Ovary (tissue), 9 donors: ENCODE measurements around the gene NACAD. TPM values are rescaled to one million over a fixed set of nuclear protein-coding genes. Genes with fewer than 3 reads are reported as not detected.

Source experiments
- DNase-seq, 5 donors: peaks; one replicate each; pipeline ENCODE4 v3.0.0-alpha.2; 2019 to 2020
- H3K27ac ChIP-seq, 2 donors: fragments of 200-600 bp; one replicate each; pipeline versions ENCODE4 v1.5.1 to v1.8.0; 2019 to 2022
- H3K27me3 ChIP-seq: fragments of 200-600 bp; one replicate; pipeline ENCODE4 v1.8.0; 2022
- H3K36me3 ChIP-seq: fragments of 200-600 bp; sonication (generic); one replicate; pipeline ENCODE4 v1.5.1; 2019
- H3K4me1 ChIP-seq: one replicate; pipeline ENCODE4 v1.8.1; 2013; ENCODE audit warnings: mild to moderate bottlenecking, moderate library complexity; ENCODE audit not compliant: insufficient read depth
- H3K4me3 ChIP-seq: fragments of 200-600 bp; sonication (generic); one replicate; pipeline ENCODE4 v1.5.1; 2017
- H3K9me3 ChIP-seq, 2 donors: fragments of 200-600 bp in 1 of 2; sonication (generic) in 1 of 2; one replicate each; pipeline versions ENCODE4 v1.5.1 to v1.8.1; 2013 to 2019; ENCODE audit warnings: mild to moderate bottlenecking in 1 of 2, moderate library complexity in 1 of 2
- EP300 ChIP-seq: sonication (generic); formaldehyde crosslinking; IDR thresholded peaks from one replicate; pipeline ENCODE4 v1.6.1; 2017; ENCODE audit warnings: antibody characterized with exemption
- POLR2A ChIP-seq: fragments of 450-650 bp; IDR thresholded peaks from one replicate; pipeline ENCODE4 v1.6.1; 2017; ENCODE audit warnings: antibody characterized with exemption, mild to moderate bottlenecking, moderate library complexity
- WGBS, 3 donors: extraction: QIAGEN DNeasy Blood & Tissue Kit in 1 of 3; methylation state at CpG; one replicate each; pipeline versions ENCODE4 v1.1.5 to v1.1.7; 2013 to 2017; 5-methylcytosine and 5-hydroxymethylcytosine counted together
- intact Hi-C, 4 donors: fragments of 100-400 bp; cut with DNase I; formaldehyde crosslinking; loops; one replicate each; pipeline versions ENCODE4 v1.11.0 to v1.15.1; 2022 to 2023
- polyA plus RNA-seq, 2 donors: library from polyadenylated mRNA; stranded (reverse); fragments of 200-250 nt in 1 of 2; fragments of 350-450 nt in 1 of 2; fragmentation: Illumina TruSeq in 1 of 2; extraction: RNeasy Lipid Tissue Mini Kit (QIAGEN cat#74804) in 1 of 2; gene quantifications; one replicate each; pipeline ENCODE4 v1.2.3, GENCODE V29; 2013 to 2014
- total RNA-seq, 7 donors: library from RNA; depleted of rRNA in 2 of 7; stranded (reverse); fragments of >200 nt in 2 of 7; fragmentation: NEBNext Ultra II Directional in 3 of 7; extraction: Animal tissue kit (Norgen Biotek cat#: 25700) in 3 of 7; gene quantifications; one replicate each; pipeline versions ENCODE4 v1.1.0 to v1.2.4, GENCODE V29; 2016 to 2023
- TF ChIP-seq, protein P1 (sequence below), 3 donors: fragments of 450-650 bp in 2 of 3; fragments of 200-600 bp in 1 of 3; IDR thresholded peaks; one replicate each; pipeline versions ENCODE4 v1.5.1 to v1.8.0; 2016 to 2022; ENCODE audit warnings: antibody characterized with exemption in 3 of 3, mild to moderate bottlenecking in 1 of 3
- donor health status: DM: no; HTN: no; CAD: no; lungs with moderate emphysema.
- donor health status: DM: no; HTN: no; CAD: no.
- donor health status: Bipolar disorder and iron deficiency.
- donor health status: DM: yes; HTN: yes; CAD: no.
- donor health status: DM: no; HTN: no; CAD: no.
- donor health status: DM: yes; HTN: yes; CAD: no.

Gene NACAD
- total and polyA plus RNA-seq, 9 donors, result 4.1 to 24.1 (median 11.0) TPM

DNA sequence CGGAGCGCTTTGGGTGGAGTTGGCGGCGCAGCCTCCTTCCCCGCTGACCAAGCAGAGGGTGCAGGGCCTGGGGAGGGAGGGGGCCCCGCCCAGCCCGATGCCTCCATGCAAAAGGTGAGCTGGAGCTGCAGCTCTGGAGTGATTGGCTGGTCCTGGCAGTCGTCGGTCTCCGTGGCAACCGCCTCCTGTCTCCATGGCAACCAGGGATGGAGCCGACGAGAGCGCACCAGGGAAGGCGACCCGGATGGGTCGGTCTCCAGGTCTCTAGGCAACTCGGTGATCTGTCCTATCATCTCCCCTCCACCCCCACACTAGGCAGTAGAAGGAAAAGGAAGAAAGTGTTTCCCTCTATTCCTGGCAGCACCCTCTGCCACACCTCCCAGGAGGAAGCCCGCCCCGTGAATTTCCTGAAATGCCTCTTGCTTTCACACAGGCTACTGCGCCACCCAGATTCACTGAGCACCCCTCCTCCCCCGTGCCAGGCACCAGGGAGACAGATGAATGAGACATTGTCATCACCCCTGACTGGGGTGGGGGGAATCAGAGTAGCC, 647 bp upstream of the NACAD start:
- Histone ChIP-seq H3K4me1 (peaks cover 6% of the 10 kb centered on the region), H3K4me3 (peak overlapping the region; percentile 51), H3K27ac (peak overlapping the region in 1 of 2 donors; percentile 88), H3K27me3 (no peaks in the 10 kb centered on the region), H3K36me3 (no peaks in the 10 kb centered on the region), H3K9me3 (no peaks in the 10 kb centered on the region)
- DNase-seq, result peak; percentile 67 to 79 (median 78)
- no peak for TF ChIP-seq POLR2A
- no peak for TF ChIP-seq EP300
- TF ChIP-seq, protein P1, sequence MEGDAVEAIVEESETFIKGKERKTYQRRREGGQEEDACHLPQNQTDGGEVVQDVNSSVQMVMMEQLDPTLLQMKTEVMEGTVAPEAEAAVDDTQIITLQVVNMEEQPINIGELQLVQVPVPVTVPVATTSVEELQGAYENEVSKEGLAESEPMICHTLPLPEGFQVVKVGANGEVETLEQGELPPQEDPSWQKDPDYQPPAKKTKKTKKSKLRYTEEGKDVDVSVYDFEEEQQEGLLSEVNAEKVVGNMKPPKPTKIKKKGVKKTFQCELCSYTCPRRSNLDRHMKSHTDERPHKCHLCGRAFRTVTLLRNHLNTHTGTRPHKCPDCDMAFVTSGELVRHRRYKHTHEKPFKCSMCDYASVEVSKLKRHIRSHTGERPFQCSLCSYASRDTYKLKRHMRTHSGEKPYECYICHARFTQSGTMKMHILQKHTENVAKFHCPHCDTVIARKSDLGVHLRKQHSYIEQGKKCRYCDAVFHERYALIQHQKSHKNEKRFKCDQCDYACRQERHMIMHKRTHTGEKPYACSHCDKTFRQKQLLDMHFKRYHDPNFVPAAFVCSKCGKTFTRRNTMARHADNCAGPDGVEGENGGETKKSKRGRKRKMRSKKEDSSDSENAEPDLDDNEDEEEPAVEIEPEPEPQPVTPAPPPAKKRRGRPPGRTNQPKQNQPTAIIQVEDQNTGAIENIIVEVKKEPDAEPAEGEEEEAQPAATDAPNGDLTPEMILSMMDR (IDR thresholded peaks at IDR 0.05), result no peak
- intact Hi-C loops, result no loop called here
- WGBS, 3 donors, result 3 to 4% (median 4%) methylated on average over 20 to 22 of the region's 22 CpGs

DNA sequence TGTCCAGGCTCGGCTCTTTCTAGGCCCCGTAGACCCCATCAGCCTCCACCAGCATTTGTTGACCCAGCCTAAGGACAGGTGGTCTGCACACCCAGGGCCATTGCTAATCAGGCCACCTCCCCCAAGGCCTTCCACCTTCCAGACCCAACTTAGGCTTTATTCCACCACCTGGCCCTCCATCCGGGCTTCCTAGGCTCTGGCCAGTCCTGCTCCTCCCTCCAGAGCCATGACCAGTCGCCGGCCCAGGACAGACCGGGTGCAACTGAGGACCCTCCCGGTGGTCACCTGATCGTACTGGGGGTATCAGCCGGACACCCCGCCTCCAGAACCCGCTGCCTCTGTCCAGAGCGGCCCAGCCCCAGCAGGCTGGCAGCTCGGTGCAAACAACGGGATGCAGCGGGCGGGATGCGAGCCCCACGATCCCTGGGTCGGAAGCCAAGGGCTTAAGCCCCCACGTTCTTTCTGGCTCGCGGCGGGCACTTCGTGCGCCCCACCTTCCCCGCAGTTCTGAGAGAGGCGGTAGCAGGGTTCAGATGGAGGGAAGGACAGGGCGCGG, 545 bp downstream of the NACAD start:
- intact Hi-C loops, result no loop called here
- H3K27ac ChIP-seq, result peak overlapping the region; percentile 70 to 88
- no peak for TF ChIP-seq POLR2A
- TF ChIP-seq, protein P1 (IDR thresholded peaks at IDR 0.05), result no peak
- no peak for TF ChIP-seq EP300
- 14 to 16% (median 15%) methylated on average over 16 to 29 of the region's 29 CpGs for WGBS, 3 donors
- H3K4me3 ChIP-seq, result peak overlapping the region; percentile 51
- H3K27me3 ChIP-seq, result no peaks in the 10 kb centered on the region
- no peaks in the 10 kb centered on the region for H3K36me3 ChIP-seq
- H3K9me3 ChIP-seq, result no peaks in the 10 kb centered on the region
- peaks cover 6% of the 10 kb centered on the region for H3K4me1 ChIP-seq
- peak in 3 of 5 donors; percentile 33 to 56 (median 52) for DNase-seq

DNA sequence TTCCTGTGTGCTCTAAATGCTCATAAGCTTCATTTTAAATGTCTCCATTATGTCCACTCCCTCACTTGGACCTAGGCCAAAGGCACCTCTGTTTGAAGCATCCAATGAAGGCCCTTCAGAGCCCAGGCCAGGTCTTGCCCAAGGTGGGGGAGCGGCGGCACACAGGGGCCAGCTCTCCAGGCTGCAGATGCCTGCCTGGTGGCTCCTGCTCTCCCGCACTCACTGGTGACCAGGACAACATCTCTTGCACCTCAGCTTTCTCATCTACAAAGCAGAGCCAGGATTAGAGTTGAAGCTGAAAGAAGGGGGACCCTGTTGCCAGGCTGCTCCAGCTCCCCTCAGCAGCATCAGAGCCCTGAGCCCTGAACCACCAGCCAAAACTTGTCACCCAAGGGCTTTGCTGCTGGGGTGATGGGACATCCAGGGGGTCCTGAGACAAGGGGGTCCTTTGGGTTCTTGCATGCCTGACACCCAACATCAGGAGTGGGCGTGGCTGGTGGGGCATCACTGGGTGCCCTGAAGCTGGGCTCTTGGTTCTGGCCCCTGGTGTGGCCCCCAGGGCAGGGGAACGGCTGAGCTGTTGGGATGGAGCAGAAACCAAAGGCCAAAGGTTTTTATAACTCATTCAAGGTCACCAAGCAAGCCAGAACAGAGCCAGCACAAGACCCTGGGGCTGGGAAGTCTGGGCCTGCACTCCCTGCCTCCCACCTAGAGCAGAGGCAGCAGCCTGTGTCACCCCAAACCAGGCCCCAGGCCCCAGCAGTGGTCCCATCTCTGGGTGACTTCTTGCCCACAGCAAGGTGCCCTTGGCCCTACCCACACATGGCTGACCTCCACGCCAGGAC, 1.2 kb downstream of the NACAD start:
- 83 to 88% (median 86%) methylated on average over 6 of the region's 6 CpGs for WGBS, 3 donors
- peak overlapping the region; percentile 51 for H3K4me3 ChIP-seq
- TF ChIP-seq, protein P1 (IDR thresholded peaks at IDR 0.05), result no peak
- TF ChIP-seq EP300 (no peak), POLR2A (no peak)

DNA sequence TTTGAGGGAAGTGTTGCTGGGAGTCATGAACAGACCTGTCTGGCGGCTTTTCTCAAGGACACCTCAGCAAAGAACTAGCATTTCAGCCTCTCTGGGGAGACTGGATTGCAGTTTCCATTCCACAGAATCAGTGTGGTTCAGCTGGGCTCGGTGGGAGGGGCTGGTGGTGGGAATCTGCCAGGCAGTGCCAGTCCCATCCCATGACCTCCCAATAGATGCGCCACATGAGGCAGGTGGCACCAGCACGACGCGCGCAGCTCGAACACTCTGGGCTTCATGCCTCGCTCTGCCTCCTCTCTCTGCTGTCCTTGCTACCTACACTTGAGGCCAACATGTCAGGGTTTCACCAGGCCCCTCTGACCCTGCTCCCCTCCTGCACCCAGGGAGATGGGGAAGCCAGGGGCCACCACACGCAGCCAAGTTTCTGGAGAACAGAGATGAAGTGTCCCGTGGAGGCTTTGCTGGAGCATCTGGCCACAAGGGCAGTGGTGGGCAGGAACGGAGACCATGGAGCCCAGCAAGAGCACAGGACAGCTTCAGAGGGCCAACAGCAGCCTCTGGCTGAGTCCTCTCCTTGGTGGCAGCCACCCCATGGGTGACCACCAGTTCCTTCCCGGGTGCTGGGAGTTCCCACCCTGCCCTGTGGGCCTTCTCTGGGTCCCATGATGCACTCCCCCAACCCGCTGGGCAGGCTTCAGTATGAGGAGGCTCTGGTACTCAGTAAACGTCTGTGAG, 2.3 kb downstream of the NACAD start:
- intact Hi-C loops, result no loop called here

More for the DNA sequence above, 1.2 kb downstream of the NACAD start:
- peak in 1 of 5 donors; percentile 39 for DNase-seq
- H3K27me3 ChIP-seq, result no peaks in the 10 kb centered on the region
- H3K4me1 ChIP-seq, result peaks cover 6% of the 10 kb centered on the region
- no peaks in the 10 kb centered on the region for H3K9me3 ChIP-seq
- no peaks in the 10 kb centered on the region for H3K36me3 ChIP-seq
- H3K27ac ChIP-seq, result peak overlapping the region; percentile 34 to 88
- intact Hi-C loops, result no loop called here

More for the DNA sequence above, 2.3 kb downstream of the NACAD start:
- Histone ChIP-seq H3K27me3 (no peaks in the 10 kb centered on the region), H3K36me3 (no peaks in the 10 kb centered on the region), H3K4me1 (peaks cover 6% of the 10 kb centered on the region), H3K9me3 (no peaks in the 10 kb centered on the region), H3K27ac (no peak overlapping the region), H3K4me3 (no peak overlapping the region)
- DNase-seq, result peak in 1 of 5 donors; percentile 31
- TF ChIP-seq EP300 (no peak), POLR2A (no peak)
- TF ChIP-seq, protein P1 (IDR thresholded peaks at IDR 0.05), result no peak
- WGBS, 3 donors, result 81 to 90% (median 85%) methylated on average over 15 of the region's 15 CpGs
